Measurements from ENCODE around the gene PCGF3.
"Not testable (repeated sequence)": the region's sequence is repeated elsewhere in the genome, so short reads cannot be mapped to it uniquely, and the experiment has no call there.

The PCGF3 gene

GRCh38 chr4:726838-727237 lies 21.2 kb downstream of the PCGF3 start:
- DNase-seq: no peak

GRCh38 chr4:727576-727975 lies 21.9 kb downstream of the PCGF3 start:
- no peak for DNase-seq

DNA sequence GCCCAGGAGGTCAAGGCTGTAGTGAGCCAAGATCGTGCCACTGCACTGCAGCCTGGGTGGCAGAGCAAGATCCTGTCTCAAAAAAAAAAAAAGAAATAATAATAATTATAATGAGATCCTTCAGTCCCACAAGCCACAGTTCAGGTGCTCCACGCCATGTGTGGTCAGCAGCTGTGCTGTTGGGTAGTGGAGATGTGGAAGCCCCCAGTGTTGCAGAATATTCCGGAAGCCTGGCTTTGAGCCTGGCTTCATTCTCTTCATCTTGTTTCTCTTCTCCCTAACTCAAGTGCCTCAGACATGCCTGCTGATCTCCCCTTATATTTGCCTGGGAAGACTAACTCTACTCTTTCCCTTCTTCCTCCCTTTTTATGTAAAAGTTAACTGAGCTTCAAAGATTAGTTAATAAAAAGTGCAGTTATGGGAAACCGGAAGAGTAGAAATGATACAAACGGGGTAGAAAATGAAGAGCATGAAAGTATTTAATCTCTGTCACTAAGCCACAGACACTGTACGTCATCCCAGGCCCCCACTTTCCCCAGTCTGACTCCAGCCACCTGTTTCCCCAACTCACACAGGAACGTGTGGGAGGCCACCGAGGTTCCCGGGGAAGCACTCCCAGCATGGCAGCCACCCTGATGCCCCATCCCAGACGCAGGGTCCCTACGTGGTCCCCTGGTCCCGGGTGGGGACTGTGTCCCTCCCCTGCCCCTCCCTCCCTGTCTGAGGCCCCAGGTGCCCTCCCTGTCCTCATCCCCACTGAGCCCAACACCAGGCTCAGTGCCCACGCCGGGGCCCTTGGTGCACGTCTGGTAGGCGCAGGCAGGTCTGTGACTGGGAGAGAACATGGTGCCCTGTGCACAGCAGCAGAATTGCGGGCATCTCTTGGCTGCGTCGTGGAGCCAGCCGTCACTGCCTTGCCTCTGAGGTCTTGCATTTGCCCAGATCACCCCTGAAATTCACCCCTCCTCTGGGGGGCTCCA lies 24.0 kb downstream of the PCGF3 start:
- no peak for DNase-seq

DNA sequence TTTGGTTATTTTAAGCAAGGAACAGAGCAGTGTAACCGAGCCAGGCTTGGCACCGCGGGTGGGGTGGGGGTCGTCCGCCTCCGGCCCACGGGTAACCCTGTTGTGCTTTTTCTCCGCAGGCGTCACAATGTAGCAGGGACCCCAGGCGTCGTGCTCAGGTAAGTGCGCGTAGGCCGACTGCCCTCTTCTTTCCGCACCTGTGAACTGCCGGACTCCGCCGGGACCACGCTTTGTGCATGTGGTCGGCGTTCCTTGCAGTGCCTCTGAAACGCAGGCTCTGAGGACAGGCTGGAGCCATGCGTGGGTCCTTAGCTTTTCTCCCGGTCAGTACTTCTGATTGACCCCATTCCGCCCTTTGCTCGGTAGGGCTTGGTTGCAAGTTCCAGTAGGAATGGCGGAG lies 24.9 kb downstream of the PCGF3 start:
- no peak for DNase-seq

GRCh38 chr4:730946-731904 lies 25.6 kb downstream of the PCGF3 start:
- not testable (repeated sequence) for DNase-seq

- DNase-seq: not testable (repeated sequence)
These were observed 26.3 kb downstream of the PCGF3 start for GRCh38 chr4:731954-732353.

GRCh38 chr4:732486-732885 lies 26.9 kb downstream of the PCGF3 start:
- no peak for DNase-seq

DNA sequence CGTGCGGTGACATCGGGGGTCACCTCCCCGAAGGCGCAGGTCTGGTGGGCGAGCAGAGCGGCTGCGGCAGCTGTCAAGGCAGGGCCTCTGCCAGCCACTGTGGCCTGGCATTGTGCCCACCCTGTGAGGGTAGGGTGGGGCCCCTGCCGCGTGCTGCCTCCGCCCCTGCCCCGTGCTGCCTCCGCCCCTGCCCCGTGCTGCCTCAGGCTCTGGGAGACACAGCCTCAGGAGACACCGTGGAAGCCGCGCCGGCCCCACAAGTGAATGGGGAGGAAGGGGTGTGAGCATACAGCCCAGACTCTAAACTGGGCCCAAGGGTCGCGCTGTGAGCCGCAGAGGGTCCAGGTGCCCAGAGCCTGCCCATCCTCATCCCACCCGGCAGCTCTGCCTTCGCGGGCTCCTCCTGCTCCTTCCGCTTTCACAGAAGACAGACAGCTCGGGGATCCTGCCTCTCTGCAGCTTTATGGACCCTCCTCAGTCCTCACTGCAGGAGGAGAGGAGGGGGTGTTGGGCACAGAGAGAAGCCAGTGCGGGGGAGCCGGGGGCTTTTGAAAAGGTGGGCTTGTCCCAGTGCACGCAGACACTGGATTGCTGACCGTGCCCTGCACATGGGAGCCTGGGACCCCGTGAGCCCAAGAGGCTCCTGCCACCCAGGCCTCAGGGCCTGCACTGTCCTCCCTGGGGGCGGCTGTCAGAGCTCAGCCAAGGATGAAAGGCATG lies 27.4 kb downstream of the PCGF3 start:
- no peak for DNase-seq

- no peak for DNase-seq
These were observed 28.0 kb downstream of the PCGF3 start for GRCh38 chr4:733631-733980.

- DNase-seq: no peak
These were observed 28.4 kb downstream of the PCGF3 start for GRCh38 chr4:734075-734474.

DNA sequence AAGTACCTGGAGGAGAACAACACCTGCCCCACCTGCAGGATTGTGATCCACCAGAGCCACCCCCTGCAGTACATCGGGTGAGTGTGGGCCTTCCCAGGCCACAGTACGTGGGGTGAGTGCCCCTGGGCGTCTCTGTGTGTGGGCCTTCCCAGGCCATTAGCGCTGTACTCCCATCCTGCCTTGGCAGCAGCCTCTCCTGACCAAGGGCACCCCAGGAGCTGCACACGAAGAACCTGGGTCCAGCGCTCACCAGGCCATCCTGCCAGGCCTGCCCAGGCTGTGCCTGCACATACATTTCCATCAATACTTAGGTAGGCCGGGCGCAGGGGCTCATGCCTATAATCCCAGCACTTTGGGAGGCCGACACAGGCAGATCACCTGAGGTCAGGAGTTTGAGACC lies 29.3 kb downstream of the PCGF3 start:
- no peak for DNase-seq

DNA sequence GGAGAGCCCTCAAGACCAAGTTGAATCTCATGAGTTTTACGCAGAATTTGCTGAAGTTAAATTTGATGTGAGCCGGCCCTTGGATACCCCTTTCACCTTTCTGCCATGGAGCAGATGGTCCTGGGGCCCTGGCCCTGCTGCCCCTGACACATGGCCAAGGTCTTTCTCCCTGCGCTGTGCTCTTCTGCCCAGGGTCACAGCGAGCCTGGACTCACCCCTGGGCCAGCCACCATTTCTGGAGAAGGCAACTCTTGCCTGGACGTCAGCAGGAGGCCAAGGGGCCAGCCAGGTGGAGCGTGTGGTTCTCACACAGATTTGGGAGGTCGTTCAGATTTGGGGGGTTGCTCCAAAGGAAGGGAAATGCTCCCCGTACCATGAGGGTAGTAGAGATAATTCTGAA lies 30.0 kb downstream of the PCGF3 start:
- no peak for DNase-seq

GRCh38 chr4:736561-736960 lies 30.9 kb downstream of the PCGF3 start:
- DNase-seq: not testable (repeated sequence)

DNA sequence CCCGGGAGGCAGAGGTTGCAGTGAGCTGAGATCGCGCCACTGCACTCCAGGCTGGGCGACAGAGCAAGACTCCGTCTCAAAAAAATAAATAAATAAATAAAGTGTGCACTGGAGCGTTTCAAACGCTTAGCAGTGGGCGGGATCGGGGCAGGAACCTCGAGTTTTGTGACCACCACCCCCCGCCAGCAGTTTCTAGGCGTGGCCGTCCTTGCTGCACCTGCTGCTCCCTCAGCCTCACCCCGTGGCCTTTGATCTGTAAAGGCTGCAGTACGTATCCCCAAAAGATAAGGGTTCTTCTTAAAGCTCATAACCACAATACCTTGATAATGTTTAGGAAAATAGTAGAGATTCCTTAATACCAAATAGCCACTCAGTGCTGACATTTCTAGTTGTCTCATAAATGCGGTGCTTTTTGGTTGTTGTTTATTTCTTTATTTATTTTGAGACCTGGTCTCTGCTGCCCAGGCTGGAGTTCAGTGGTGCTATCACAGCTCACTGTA lies 33.2 kb downstream of the PCGF3 start:
- DNase-seq: no peak

GRCh38 chr4:739569-739968 lies 33.9 kb downstream of the PCGF3 start:
- no peak for DNase-seq

DNA sequence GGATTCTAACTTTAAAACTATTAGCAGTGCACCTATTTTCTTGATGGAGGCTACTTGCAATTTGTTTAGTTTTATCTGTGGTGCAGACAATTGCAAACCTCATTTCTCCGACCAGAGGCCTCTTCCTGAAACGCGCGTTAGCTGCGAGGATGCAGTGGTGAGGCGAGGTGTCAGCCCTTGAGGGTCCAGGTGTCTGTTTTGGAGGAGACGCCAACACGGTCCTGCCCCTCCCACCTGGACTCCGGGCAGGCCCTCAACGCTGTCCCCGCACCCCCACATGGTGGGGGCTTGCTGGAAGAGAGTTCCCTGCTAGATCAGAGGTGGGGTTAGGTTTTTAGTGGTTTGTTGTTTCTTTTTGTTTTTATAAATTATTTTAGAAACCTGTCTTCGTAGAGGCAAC lies 34.4 kb downstream of the PCGF3 start:
- DNase-seq: no peak

DNA sequence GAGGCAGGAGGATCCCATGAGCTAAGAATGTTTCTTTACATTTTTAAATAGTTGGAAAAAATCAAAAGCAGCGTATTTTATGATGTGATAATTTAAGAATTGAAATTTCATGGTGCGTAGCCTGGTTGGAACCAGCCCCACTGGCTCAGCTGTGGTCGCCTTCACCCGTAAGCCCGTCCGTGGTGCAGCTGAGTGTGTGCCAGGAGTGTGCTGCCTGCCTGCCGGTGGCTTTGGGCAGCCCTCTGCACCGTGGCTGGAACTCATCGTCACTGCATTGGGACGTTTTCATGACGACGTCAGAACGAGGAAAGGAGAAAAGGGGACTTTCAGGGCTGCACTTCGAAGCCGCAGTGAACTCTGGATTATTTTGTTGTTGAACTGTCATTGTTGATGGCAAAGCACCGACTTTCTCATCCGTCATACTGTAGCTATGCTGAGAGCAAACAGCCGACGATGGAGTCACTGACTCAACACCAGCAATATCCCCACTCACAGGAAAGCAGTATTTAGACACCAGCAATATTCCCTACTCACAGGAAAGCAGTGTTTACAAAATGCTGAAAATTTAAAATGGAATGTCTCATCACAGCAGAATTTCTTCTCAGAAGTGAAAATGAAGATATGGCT lies 35.1 kb downstream of the PCGF3 start:
- DNase-seq: no peak

DNA sequence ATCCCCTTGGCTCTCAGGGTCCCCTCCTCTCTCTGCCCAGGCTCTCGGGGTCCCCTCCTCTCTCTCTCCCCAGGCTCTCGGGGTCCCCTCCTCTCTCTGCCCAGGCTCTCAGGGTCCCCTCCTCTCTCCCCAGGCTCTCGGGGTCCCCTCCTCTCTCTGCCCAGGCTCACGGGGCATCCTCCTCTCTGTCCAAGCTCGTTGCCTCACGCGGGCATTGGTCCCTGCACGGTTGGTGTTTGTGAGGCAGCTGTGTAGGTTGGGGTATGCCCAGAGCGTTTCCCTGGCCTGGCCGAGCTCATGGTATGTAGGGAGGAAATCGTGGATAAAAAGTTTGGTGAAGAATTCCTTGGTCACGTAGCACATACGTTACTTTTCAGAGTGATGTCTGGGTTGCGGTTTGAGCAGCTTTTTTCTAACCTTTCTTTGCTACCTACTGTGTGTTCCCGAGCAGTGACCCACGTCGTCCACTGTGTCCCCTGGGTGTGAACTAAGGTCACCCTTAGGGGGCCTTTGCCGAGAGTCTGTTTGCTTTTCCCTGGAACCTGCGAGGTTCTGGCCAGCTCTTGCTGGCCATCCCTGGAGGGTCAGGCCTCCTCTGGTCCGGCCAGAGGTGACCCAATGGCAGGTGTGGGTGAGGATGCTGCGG lies 36.6 kb downstream of the PCGF3 start:
- no peak for DNase-seq

DNA sequence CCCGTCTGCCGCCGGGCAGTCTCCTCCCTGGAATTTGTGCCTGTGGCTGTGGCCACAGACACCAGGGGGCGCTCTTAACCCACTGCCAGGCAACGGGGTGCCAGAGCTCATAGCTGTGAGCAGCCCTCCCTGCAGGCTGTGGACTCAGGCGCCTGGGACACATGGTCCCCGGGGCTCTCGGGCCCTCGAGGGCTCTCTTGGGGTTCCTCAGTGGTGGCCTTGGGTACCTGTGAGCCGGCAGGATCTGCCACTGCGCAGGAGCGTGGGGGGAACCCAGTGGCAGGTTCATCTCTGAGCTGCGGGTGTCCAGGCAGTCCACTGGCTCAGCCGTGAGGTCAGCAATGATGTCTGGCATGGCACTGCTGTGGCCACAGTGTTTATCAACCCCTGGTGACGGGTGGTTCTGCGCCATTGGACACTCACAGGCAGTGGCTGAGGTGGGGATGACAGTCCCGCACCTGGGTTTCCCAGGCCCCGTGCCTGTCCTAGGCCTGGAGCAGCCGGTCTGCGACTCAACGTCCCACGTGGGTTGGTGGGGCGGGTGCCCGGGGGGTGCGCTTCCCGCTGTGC lies 37.2 kb downstream of the PCGF3 start:
- peak; percentile 50 for DNase-seq

DNA sequence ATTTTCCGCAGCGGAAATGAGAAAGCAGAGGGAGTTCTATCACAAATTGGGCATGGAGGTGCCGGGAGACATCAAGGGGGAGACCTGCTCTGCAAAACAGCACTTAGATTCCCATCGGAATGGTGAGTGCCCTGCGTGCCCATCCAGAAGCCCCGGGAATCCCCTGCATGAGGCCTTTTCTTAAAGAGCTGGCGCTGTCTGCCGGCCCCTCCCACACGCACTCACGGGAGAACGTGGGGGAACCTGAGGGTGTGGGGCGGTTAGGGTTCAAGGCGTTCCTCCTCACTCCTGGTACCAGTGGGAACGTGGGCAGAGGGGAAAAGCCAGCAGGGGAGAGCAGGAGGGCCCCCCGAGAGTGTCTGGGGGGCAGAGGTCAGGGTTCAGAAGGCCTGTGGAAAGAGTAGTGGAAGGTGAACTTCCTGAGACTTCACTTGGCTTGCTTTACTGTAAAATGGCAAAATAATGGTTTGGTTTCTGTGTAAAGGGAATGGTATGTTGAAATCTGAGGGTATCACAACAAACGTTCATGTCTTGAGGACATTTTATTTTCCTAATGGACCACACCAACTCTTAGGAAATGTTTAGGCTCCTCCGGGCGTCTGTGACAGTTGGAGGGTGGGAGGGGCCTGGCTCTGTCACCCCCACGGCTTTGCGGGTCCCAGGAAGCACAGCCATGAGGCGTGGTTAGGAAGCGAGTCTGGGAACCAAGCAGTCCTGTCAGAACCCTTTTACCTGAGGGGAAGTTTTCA lies 38.0 kb downstream of the PCGF3 start:
- DNase-seq: no peak
